GM12801 (cell line): Measurements from ENCODE around the gene TCEAL9.

Experiments used
- CTCF ChIP-seq: IDR thresholded peaks from one replicate; pipeline ENCODE4 v1.5.1; 2011; ENCODE audit warnings: control low read depth; ENCODE audit not compliant: insufficient read length; ENCODE audit errors: extremely low read depth

The TCEAL9 gene

GRCh38 chrX:103396186-103396585, 39.9 kb downstream of the TCEAL9 start:
- TF ChIP-seq CTCF = no peak

GRCh38 chrX:103396660-103397059, 40.4 kb downstream of the TCEAL9 start:
- TF ChIP-seq CTCF = no peak

- no peak for TF ChIP-seq CTCF
These were observed 41.4 kb downstream of the TCEAL9 start for GRCh38 chrX:103397707-103398106.

GRCh38 chrX:103398421-103398864, 42.1 kb downstream of the TCEAL9 start:
- TF ChIP-seq CTCF = no peak

- no peak for TF ChIP-seq CTCF
These were observed 43.4 kb downstream of the TCEAL9 start for GRCh38 chrX:103399744-103400143.

GRCh38 chrX:103400931-103401330, 44.6 kb downstream of the TCEAL9 start:
- no peak for TF ChIP-seq CTCF

GRCh38 chrX:103404231-103405008, 48.1 kb downstream of the TCEAL9 start:
- TF ChIP-seq CTCF = no peak
